GM12878 (cell line): Measurements from ENCODE around the gene CARD11. TPM values are rescaled to one million over a fixed set of nuclear protein-coding genes. Genes with fewer than 3 reads are reported as not detected.

ENCODE experiments used
- ASH2L ChIP-seq: fragments of 300-600, 200-600 bp; sonication (generic); IDR thresholded peaks from 2 replicates; pipeline ENCODE4 v1.6.1; 2017; ENCODE audit warnings: low read depth, mild to moderate bottlenecking, borderline replicate concordance
- BMI1 ChIP-seq: fragments of 450-650 bp; IDR thresholded peaks from 2 replicates; pipeline ENCODE4 v1.6.1; 2016; ENCODE audit warnings: mild to moderate bottlenecking, moderate library complexity, borderline replicate concordance
- DPF2 ChIP-seq: fragments of 450-650 bp; IDR thresholded peaks from 2 replicates; pipeline ENCODE4 v1.6.1; 2017; ENCODE audit warnings: mild to moderate bottlenecking
- HCFC1 ChIP-seq: fragments of 150-350 bp; IDR thresholded peaks from 2 replicates; pipeline ENCODE4 v1.6.1; 2014; ENCODE audit warnings: low read length
- HDAC6 ChIP-seq: fragments of 200-600 bp; sonication (generic); IDR thresholded peaks from one replicate; pipeline ENCODE4 v1.8.0; 2017; ENCODE audit warnings: antibody characterized with exemption; ENCODE audit not compliant: unreplicated experiment
- LARP7 ChIP-seq: fragments of 450-650 bp; IDR thresholded peaks from 2 replicates; pipeline ENCODE4 v1.6.1; 2017; ENCODE audit warnings: mild to moderate bottlenecking
- MEF2A ChIP-seq: IDR thresholded peaks from 2 replicates; pipeline ENCODE4 v1.6.1; 2011; ENCODE audit warnings: low read depth, mild to moderate bottlenecking, low read length, moderate library complexity; ENCODE audit not compliant: insufficient read depth
- MTA2 ChIP-seq: fragments of 450-650 bp; IDR thresholded peaks from 2 replicates; pipeline ENCODE4 v1.6.1; 2016; ENCODE audit warnings: low read depth, mild to moderate bottlenecking, moderate library complexity
- MXI1 ChIP-seq: fragments of 150-350 bp; IDR thresholded peaks from 2 replicates; pipeline ENCODE4 v1.6.1; 2011; ENCODE audit warnings: low read depth, mild to moderate bottlenecking, inconsistent platforms, low read length, improper control_type of control experiment
- POLR2A ChIP-seq: IDR thresholded peaks from 2 replicates; pipeline ENCODE4 v1.6.1; 2011; ENCODE audit warnings: low read depth, mild to moderate bottlenecking, low read length
- RAD21 ChIP-seq: IDR thresholded peaks from 2 replicates; pipeline ENCODE4 v1.6.1; 2011; ENCODE audit warnings: mild to moderate bottlenecking, low read depth, low read length, moderate library complexity; ENCODE audit not compliant: insufficient read depth
- RB1 ChIP-seq: fragments of 450-650 bp; formaldehyde crosslinking; IDR thresholded peaks from 2 replicates; pipeline ENCODE4 v1.6.1; 2017; ENCODE audit warnings: mild to moderate bottlenecking, borderline replicate concordance
- RFX5 ChIP-seq: IDR thresholded peaks from 2 replicates; pipeline ENCODE4 v1.6.1; 2011; ENCODE audit warnings: low read depth, low read length, improper control_type of control experiment
- SP1 ChIP-seq: IDR thresholded peaks from one replicate; pipeline ENCODE4 v1.6.1; 2011; ENCODE audit warnings: low read depth, low read length
- SREBF1 ChIP-seq: IDR thresholded peaks from 2 replicates; pipeline ENCODE4 v1.6.1; 2012; ENCODE audit warnings: mild to moderate bottlenecking, low read length
- SREBF2 ChIP-seq: IDR thresholded peaks from 2 replicates; pipeline ENCODE4 v1.6.1; 2012; ENCODE audit warnings: mild to moderate bottlenecking, low read length
- TBL1XR1 ChIP-seq: IDR thresholded peaks from 2 replicates; pipeline ENCODE4 v1.6.1; 2012; ENCODE audit warnings: low read depth, low read length, improper control_type of control experiment
- ZNF207 ChIP-seq: fragments of 450-650 bp; IDR thresholded peaks from 2 replicates; pipeline ENCODE4 v1.6.1; 2014; ENCODE audit warnings: antibody characterized with exemption, mild to moderate bottlenecking, borderline replicate concordance
- ZNF384 ChIP-seq: IDR thresholded peaks from 2 replicates; pipeline ENCODE4 v1.6.1; 2012; ENCODE audit warnings: low read depth, mild to moderate bottlenecking, low read length, improper control_type of control experiment, borderline replicate concordance
- ZNF622 ChIP-seq: fragments of 450-650 bp; IDR thresholded peaks from 2 replicates; pipeline ENCODE4 v1.6.1; 2017; ENCODE audit warnings: mild to moderate bottlenecking, inconsistent platforms
- polyA plus RNA-seq, 11 experiments: library from polyadenylated mRNA; depleted of rRNA in 4 of 11; unstranded in 6 of 11; stranded (reverse) in 5 of 11; fragments of >200 nt; fragmentation: Nextera tagmentation in 4 of 11; fragmentation: Illumina TruSeq in 1 of 11; extraction: Ambion mirVana in 4 of 11; extraction: Trizol in 1 of 11; gene quantifications; 1 replicate in 1 of 11; 2 replicates in 10 of 11; pipeline versions ENCODE4 v1.2.1 to v1.2.3, GENCODE V29; 2011 to 2016; ENCODE audit warnings: inconsistent platforms in 2 of 11, missing spikeins in 2 of 11, low read depth in 1 of 11
- total RNA-seq, 4 experiments: library from RNA; depleted of rRNA in 3 of 4; stranded (reverse); fragments of >200 nt in 3 of 4; fragmentation: Illumina TruSeq in 1 of 4; extraction: Trizol in 1 of 4; gene quantifications; 2 replicates each; pipeline versions ENCODE4 v1.2.1 to v1.2.3, GENCODE V29; 2013 to 2021
- TF ChIP-seq, protein P1 (sequence below): fragments of 450-650 bp; formaldehyde crosslinking; IDR thresholded peaks from 2 replicates; pipeline ENCODE4 v1.4.0; 2020; ENCODE audit warnings: mild to moderate bottlenecking, moderate library complexity
- TF ChIP-seq, protein P2 (sequence below): fragments of 450-650 bp; IDR thresholded peaks from 2 replicates; pipeline ENCODE4 v1.6.1; 2017; ENCODE audit warnings: low read depth, mild to moderate bottlenecking, moderate library complexity
- TF ChIP-seq, protein P3 (sequence below): fragments of 150-350 bp; IDR thresholded peaks from 2 replicates; pipeline ENCODE4 v1.6.1; 2014; ENCODE audit warnings: mild to moderate bottlenecking, low read depth, low read length

The CARD11 gene
- total and polyA plus RNA-seq, 10 of the 15 experiments (the other 5 are each of a cell fraction or from before 2014, with no cell fraction given) = 0.27 to 72.0 (median 28.4) TPM

DNA sequence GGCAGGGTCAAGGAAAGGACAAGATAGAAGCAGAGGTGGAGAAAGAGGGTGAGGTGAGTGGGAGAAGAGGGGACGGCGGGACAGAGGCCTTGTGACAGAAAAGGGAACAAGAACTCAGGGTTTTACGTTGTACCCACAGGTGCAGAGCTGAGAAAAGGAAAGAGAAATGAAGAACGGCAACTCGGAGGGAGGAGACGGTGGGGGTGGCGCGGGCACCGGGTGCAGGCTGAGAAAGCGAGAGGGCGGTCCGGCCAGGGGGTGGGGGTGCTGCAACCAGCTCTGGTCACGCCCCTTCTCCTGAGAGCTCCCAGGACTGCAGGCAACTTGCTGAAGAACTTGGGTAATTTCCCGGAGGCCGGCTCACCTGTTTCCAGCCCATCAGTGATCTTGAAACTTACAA, 65.3 kb downstream of the CARD11 start (continued):
- TF ChIP-seq, protein P1, sequence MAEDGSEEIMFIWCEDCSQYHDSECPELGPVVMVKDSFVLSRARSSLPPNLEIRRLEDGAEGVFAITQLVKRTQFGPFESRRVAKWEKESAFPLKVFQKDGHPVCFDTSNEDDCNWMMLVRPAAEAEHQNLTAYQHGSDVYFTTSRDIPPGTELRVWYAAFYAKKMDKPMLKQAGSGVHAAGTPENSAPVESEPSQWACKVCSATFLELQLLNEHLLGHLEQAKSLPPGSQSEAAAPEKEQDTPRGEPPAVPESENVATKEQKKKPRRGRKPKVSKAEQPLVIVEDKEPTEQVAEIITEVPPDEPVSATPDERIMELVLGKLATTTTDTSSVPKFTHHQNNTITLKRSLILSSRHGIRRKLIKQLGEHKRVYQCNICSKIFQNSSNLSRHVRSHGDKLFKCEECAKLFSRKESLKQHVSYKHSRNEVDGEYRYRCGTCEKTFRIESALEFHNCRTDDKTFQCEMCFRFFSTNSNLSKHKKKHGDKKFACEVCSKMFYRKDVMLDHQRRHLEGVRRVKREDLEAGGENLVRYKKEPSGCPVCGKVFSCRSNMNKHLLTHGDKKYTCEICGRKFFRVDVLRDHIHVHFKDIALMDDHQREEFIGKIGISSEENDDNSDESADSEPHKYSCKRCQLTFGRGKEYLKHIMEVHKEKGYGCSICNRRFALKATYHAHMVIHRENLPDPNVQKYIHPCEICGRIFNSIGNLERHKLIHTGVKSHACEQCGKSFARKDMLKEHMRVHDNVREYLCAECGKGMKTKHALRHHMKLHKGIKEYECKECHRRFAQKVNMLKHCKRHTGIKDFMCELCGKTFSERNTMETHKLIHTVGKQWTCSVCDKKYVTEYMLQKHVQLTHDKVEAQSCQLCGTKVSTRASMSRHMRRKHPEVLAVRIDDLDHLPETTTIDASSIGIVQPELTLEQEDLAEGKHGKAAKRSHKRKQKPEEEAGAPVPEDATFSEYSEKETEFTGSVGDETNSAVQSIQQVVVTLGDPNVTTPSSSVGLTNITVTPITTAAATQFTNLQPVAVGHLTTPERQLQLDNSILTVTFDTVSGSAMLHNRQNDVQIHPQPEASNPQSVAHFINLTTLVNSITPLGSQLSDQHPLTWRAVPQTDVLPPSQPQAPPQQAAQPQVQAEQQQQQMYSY (CRISPR knock-in tag) = no peak
- TF ChIP-seq TBL1XR1 (no peak), ZNF622 (no peak), SP1 (peak; percentile 67), DPF2 (peak; percentile 77), ZNF384 (no peak), HCFC1 (no peak), ASH2L (no peak), RFX5 (no peak), MXI1 (no peak), HDAC6 (no peak), MTA2 (peak; percentile 92), LARP7 (no peak), RB1 (no peak; the same call in 1 of the 2 replicates), BMI1 (no peak; the same call in 1 of the 2 replicates), POLR2A (no peak), SREBF1 (no peak), SREBF2 (no peak), MEF2A (peak; percentile 76), ZNF207 (no peak), RAD21 (no peak)
- TF ChIP-seq, protein P2, sequence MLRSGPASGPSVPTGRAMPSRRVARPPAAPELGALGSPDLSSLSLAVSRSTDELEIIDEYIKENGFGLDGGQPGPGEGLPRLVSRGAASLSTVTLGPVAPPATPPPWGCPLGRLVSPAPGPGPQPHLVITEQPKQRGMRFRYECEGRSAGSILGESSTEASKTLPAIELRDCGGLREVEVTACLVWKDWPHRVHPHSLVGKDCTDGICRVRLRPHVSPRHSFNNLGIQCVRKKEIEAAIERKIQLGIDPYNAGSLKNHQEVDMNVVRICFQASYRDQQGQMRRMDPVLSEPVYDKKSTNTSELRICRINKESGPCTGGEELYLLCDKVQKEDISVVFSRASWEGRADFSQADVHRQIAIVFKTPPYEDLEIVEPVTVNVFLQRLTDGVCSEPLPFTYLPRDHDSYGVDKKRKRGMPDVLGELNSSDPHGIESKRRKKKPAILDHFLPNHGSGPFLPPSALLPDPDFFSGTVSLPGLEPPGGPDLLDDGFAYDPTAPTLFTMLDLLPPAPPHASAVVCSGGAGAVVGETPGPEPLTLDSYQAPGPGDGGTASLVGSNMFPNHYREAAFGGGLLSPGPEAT = peak; percentile 89
- TF ChIP-seq, protein P3, sequence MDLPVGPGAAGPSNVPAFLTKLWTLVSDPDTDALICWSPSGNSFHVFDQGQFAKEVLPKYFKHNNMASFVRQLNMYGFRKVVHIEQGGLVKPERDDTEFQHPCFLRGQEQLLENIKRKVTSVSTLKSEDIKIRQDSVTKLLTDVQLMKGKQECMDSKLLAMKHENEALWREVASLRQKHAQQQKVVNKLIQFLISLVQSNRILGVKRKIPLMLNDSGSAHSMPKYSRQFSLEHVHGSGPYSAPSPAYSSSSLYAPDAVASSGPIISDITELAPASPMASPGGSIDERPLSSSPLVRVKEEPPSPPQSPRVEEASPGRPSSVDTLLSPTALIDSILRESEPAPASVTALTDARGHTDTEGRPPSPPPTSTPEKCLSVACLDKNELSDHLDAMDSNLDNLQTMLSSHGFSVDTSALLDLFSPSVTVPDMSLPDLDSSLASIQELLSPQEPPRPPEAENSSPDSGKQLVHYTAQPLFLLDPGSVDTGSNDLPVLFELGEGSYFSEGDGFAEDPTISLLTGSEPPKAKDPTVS = no peak
- TF ChIP-seq, all 136 proteins: peak for 46
